ENCODE data around the gene ABTB2.

GRCh38 chr11:34331329-34331728 is 26.5 kb downstream of the ABTB2 start:
- TF ChIP-seq POLR2AphosphoS5 (IDR thresholded peaks at IDR 0.05; ENCODE audit: low read depth, low read length), result no peak
- peak; percentile 81; the same call in 1 of the 2 replicates for TF ChIP-seq SIN3A (IDR thresholded peaks at IDR 0.05; ENCODE audit: borderline replicate concordance, insufficient read depth, low read length)
- TF ChIP-seq REST (IDR thresholded peaks at IDR 0.05; ENCODE audit: insufficient read depth in 1 of 2, low read depth in 2 of 2, low read length in 2 of 2), result no peak
- TF ChIP-seq TAF1 (IDR thresholded peaks at IDR 0.05; ENCODE audit: borderline replicate concordance, insufficient read depth, low read length), result no peak
- TF ChIP-seq FOXP2 (optimal IDR thresholded peaks at IDR 0.05; ENCODE audit: borderline replicate concordance, extremely low read depth, extremely low read length, insufficient read depth), result no peak

Data from PFSK-1 (cell line).